Left forelimb (tissue), 1 donor: Measurements from ENCODE around the gene TMIGD3.

ENCODE experiments used
- DNase-seq: peaks from one replicate; pipeline ENCODE4 v3.0.0-alpha.2; 2018; ENCODE audit warnings: low spot score

TMIGD3 gene

GRCh38 chr1:111448482-111448917 is 54.9 kb downstream of the TMIGD3 start:
- DNase-seq, result no peak

- no peak for DNase-seq
Measured at GRCh38 chr1:111446967-111447892, 56.2 kb downstream of the TMIGD3 start.

GRCh38 chr1:111446546-111446945 is 56.9 kb downstream of the TMIGD3 start:
- DNase-seq, result no peak

- DNase-seq, result no peak
Measured at GRCh38 chr1:111444031-111444430, 59.4 kb downstream of the TMIGD3 start.

- DNase-seq, result no peak
Measured at GRCh38 chr1:111442457-111442856, 61.0 kb downstream of the TMIGD3 start.

- no peak for DNase-seq
Measured at GRCh38 chr1:111441573-111442192, 61.8 kb downstream of the TMIGD3 start.

GRCh38 chr1:111439461-111440351 is 63.7 kb downstream of the TMIGD3 start:
- DNase-seq, result no peak

GRCh38 chr1:111436726-111437125 is 66.7 kb downstream of the TMIGD3 start:
- DNase-seq, result no peak
